HepG2 (cell line): ENCODE results near the gene KRTCAP2. TPM values are rescaled to one million over a fixed set of nuclear protein-coding genes. Genes with fewer than 3 reads are reported as not detected.

Experiments used
- ARID2 ChIP-seq: sonication (generic); formaldehyde crosslinking; IDR thresholded peaks from 2 replicates; pipeline ENCODE4 v1.8.1; 2022; ENCODE audit warnings: mild to moderate bottlenecking, missing genetic modification reagents, borderline replicate concordance
- CREM ChIP-seq, 2 experiments: sonication (generic) in 1 of 2; formaldehyde crosslinking in 1 of 2; IDR thresholded peaks; 2 replicates each; pipeline versions ENCODE4 v1.4.0 to v1.6.1; 2016 to 2020; ENCODE audit warnings: antibody characterized with exemption in 1 of 2, mild to moderate bottlenecking in 1 of 2, missing genetic modification reagents in 1 of 2
- FLYWCH1 ChIP-seq: sonication (generic); formaldehyde crosslinking; IDR thresholded peaks from 2 replicates; pipeline ENCODE4 v1.8.1; 2023; ENCODE audit warnings: mild to moderate bottlenecking, missing genetic modification reagents
- HNF4G ChIP-seq, 2 experiments: sonication (generic) in 1 of 2; formaldehyde crosslinking in 1 of 2; IDR thresholded peaks; 2 replicates each; pipeline versions ENCODE4 v1.4.0 to v1.6.1; 2011 to 2020; ENCODE audit warnings: borderline replicate concordance in 2 of 2, low read depth in 2 of 2, mild to moderate bottlenecking in 2 of 2, low read length in 1 of 2, missing genetic modification reagents in 1 of 2, moderate library complexity in 1 of 2
- HOXA3 ChIP-seq: sonication (generic); formaldehyde crosslinking; IDR thresholded peaks from 2 replicates; pipeline ENCODE4 v1.5.0; 2020; ENCODE audit warnings: missing genetic modification reagents
- KDM2A ChIP-seq: sonication (generic); formaldehyde crosslinking; IDR thresholded peaks from 2 replicates; pipeline ENCODE4 v1.4.0; 2020; ENCODE audit warnings: low read depth, missing genetic modification reagents, borderline replicate concordance
- KLF16 ChIP-seq, 2 experiments: sonication (generic) in 1 of 2; formaldehyde crosslinking in 1 of 2; IDR thresholded peaks; 2 replicates each; pipeline versions ENCODE4 v1.6.1 to v1.8.0; 2016 to 2023; ENCODE audit warnings: missing genetic modification reagents in 2 of 2, missing compliant biosample characterization in 1 of 2
- MIER3 ChIP-seq: IDR thresholded peaks from 2 replicates; pipeline ENCODE4 v1.6.1; 2016; ENCODE audit warnings: missing compliant biosample characterization, borderline replicate concordance
- MYC ChIP-seq: sonication (generic); formaldehyde crosslinking; IDR thresholded peaks from 2 replicates; pipeline ENCODE4 v1.9.0; 2021; ENCODE audit warnings: missing genetic modification reagents, borderline replicate concordance
- NR3C1 ChIP-seq: sonication (generic); formaldehyde crosslinking; IDR thresholded peaks from 2 replicates; pipeline ENCODE4 v1.4.0; 2020; ENCODE audit warnings: missing genetic modification reagents
- POGZ ChIP-seq: sonication (generic); formaldehyde crosslinking; IDR thresholded peaks from 2 replicates; pipeline ENCODE4 v1.4.0; 2020; ENCODE audit warnings: mild to moderate bottlenecking, missing genetic modification reagents
- RARG ChIP-seq: sonication (generic); formaldehyde crosslinking; IDR thresholded peaks from 2 replicates; pipeline ENCODE4 v1.4.0; 2020; ENCODE audit warnings: low read depth, mild to moderate bottlenecking, missing genetic modification reagents
- REXO4 ChIP-seq: sonication (generic); formaldehyde crosslinking; IDR thresholded peaks from 2 replicates; pipeline ENCODE4 v1.8.0; 2022; ENCODE audit warnings: missing genetic modification reagents, mild to moderate bottlenecking, borderline replicate concordance
- SCMH1 ChIP-seq: sonication (generic); formaldehyde crosslinking; IDR thresholded peaks from 2 replicates; pipeline ENCODE4 v1.9.0; 2021; ENCODE audit warnings: missing genetic modification reagents, mild to moderate bottlenecking, borderline replicate concordance
- SETDB1 ChIP-seq: sonication (generic); formaldehyde crosslinking; IDR thresholded peaks from 2 replicates; pipeline ENCODE4 v1.5.1; 2020; ENCODE audit warnings: missing genetic modification reagents, mild to moderate bottlenecking, borderline replicate concordance
- SRSF4 ChIP-seq: fragments of 200-400 bp; formaldehyde crosslinking; IDR thresholded peaks from one replicate; pipeline ENCODE4 v1.6.1; 2018; ENCODE audit warnings: mild to moderate bottlenecking, low read depth, low read length, moderate library complexity; ENCODE audit not compliant: poor library complexity, severe bottlenecking
- ZNF160 ChIP-seq: sonication (generic); formaldehyde crosslinking; IDR thresholded peaks from 2 replicates; pipeline ENCODE4 v1.8.0; 2022; ENCODE audit warnings: mild to moderate bottlenecking, inconsistent platforms, missing genetic modification reagents
- ZNF232 ChIP-seq: sonication (generic); formaldehyde crosslinking; IDR thresholded peaks from 2 replicates; pipeline ENCODE4 v1.4.0; 2020; ENCODE audit warnings: missing genetic modification reagents, borderline replicate concordance
- ZNF260 ChIP-seq: sonication (generic); formaldehyde crosslinking; IDR thresholded peaks from 2 replicates; pipeline ENCODE4 v1.4.0; 2020; ENCODE audit warnings: missing genetic modification reagents, low read depth, mild to moderate bottlenecking, borderline replicate concordance
- ZNF335 ChIP-seq: sonication (generic); formaldehyde crosslinking; IDR thresholded peaks from 2 replicates; pipeline ENCODE4 v1.4.0; 2020; ENCODE audit warnings: missing genetic modification reagents
- ZNF605 ChIP-seq: sonication (generic); formaldehyde crosslinking; IDR thresholded peaks from 2 replicates; pipeline ENCODE4 v1.8.0; 2022; ENCODE audit warnings: mild to moderate bottlenecking, missing genetic modification reagents
- ZNF713 ChIP-seq: sonication (generic); formaldehyde crosslinking; IDR thresholded peaks from 2 replicates; pipeline ENCODE4 v1.4.0; 2020; ENCODE audit warnings: mild to moderate bottlenecking, missing genetic modification reagents
- ZNF879 ChIP-seq: sonication (generic); formaldehyde crosslinking; IDR thresholded peaks from 2 replicates; pipeline ENCODE4 v1.8.1; 2023; ENCODE audit warnings: missing genetic modification reagents
- polyA plus RNA-seq, 8 experiments: library from polyadenylated mRNA; depleted of rRNA in 3 of 8; stranded (reverse) in 7 of 8; unstranded in 1 of 8; fragments of >200 nt; fragmentation: Illumina TruSeq in 4 of 8; extraction: Trizol in 4 of 8; gene quantifications; 2 replicates each; pipeline versions ENCODE4 v1.2.1 to v1.2.3, GENCODE V29; 2011 to 2016; ENCODE audit warnings: low read depth in 4 of 8, missing spikeins in 1 of 8, mixed read lengths in 1 of 8; ENCODE audit not compliant: insufficient read depth in 1 of 8
- total RNA-seq, 5 experiments: library from RNA; depleted of rRNA; stranded (reverse); fragments of >200 nt; fragmentation: Illumina TruSeq; extraction: Trizol; gene quantifications; 2 replicates each; pipeline ENCODE4 v1.2.3, GENCODE V29; 2016; ENCODE audit warnings: low read depth in 1 of 5
- TF ChIP-seq, protein P1 (sequence below): IDR thresholded peaks from 2 replicates; pipeline ENCODE4 v1.6.1; 2016; ENCODE audit warnings: low read depth
- TF ChIP-seq, protein P2 (sequence below): sonication (generic); formaldehyde crosslinking; conservative IDR thresholded peaks from 2 replicates; pipeline ENCODE4 v1.8.1; 2023; ENCODE audit warnings: missing genetic modification reagents
- TF ChIP-seq, protein P3 (sequence below): sonication (generic); formaldehyde crosslinking; IDR thresholded peaks from 2 replicates; pipeline ENCODE4 v1.5.0; 2020; ENCODE audit warnings: missing genetic modification reagents

The KRTCAP2 gene
- total and polyA plus RNA-seq, 2 of the 13 experiments (the other 11 are each of a cell fraction or from before 2014, with no cell fraction given) = 77.3 to 79.4 TPM

DNA sequence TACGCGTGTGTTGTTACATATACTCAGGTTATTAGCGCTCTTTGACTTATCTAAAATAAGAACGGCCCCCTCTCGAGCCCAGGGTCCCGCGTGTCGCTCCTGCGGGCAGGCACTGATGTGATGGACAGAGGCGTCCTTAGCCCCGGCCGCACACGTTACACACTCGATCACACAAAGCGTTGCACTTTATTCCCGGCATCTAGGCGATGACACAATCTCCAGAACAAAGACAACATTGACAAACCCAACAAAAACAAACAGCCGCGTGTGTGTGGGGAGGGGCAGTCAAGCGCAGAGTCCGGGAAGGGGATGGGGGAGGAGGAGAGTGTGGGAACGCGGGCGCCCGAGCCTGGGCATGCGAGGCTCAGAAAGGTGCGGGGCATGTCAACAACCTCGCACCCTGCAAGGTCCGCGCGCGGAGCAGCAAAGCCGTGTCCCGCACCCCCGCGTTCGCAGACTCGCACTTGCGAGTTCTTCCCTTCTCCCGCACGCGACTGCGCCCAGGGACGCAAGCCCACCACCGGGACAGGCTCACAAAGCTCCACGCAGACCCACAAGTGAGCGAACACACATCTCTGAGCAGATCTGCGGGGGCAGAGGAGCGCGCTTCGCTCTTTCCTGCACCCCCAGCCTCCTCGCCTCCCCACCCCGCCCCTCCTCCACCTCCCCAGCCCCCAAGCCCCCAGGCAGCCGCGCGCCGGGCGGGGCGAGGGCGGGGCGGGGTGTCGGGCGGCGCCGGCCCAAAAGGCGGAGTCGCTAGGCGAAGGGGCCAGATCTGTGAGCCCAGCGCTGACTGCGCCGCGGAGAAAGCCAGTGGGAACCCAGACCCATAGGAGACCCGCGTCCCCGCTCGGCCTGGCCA, 45.8 kb downstream of the KRTCAP2 start, which contains the start of gene EFNA1 (continued):
- TF ChIP-seq SCMH1 (CRISPR knock-in tag) = no peak
- TF ChIP-seq KLF16 (CRISPR knock-in tag; IDR thresholded peaks at IDR 0.05) = peak in 1 of 2 experiments; percentile 82; a peak in 2 of 4 replicates
- TF ChIP-seq RARG (CRISPR knock-in tag) = no peak
- TF ChIP-seq KDM2A (CRISPR knock-in tag) = peak; percentile 45; the same call in 1 of the 2 replicates
- TF ChIP-seq SRSF4 = no peak
- TF ChIP-seq ARID2 (CRISPR knock-in tag) = peak; percentile 76; the same call in 1 of the 2 replicates
- TF ChIP-seq CREM (IDR thresholded peaks at IDR 0.05) = peak; percentile 94
- no peak for TF ChIP-seq CREM (CRISPR knock-in tag; IDR thresholded peaks at IDR 0.05)
- TF ChIP-seq HNF4G (IDR thresholded peaks at IDR 0.05; ENCODE audit: borderline replicate concordance, low read depth, low read length) = peak; percentile 97
- TF ChIP-seq HNF4G (CRISPR knock-in tag; IDR thresholded peaks at IDR 0.05; ENCODE audit: borderline replicate concordance, low read depth) = peak; percentile 93
- TF ChIP-seq ZNF879 (CRISPR knock-in tag) = 0 out of 2 replicates have a peak, but pooled peaks have one; percentile 41
- TF ChIP-seq ZNF232 (CRISPR knock-in tag) = no peak
- TF ChIP-seq POGZ (CRISPR knock-in tag) = peak; percentile 20; the same call in 1 of the 2 replicates
- TF ChIP-seq ZNF713 (CRISPR knock-in tag) = no peak
- TF ChIP-seq MIER3 (CRISPR knock-in tag) = peak; percentile 88
- TF ChIP-seq, protein P1, sequence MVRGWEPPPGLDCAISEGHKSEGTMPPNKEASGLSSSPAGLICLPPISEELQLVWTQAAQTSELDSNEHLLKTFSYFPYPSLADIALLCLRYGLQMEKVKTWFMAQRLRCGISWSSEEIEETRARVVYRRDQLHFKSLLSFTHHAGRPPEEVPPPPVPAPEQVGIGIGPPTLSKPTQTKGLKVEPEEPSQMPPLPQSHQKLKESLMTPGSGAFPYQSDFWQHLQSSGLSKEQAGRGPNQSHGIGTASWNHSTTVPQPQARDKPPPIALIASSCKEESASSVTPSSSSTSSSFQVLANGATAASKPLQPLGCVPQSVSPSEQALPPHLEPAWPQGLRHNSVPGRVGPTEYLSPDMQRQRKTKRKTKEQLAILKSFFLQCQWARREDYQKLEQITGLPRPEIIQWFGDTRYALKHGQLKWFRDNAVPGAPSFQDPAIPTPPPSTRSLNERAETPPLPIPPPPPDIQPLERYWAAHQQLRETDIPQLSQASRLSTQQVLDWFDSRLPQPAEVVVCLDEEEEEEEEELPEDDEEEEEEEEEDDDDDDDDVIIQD (CRISPR knock-in tag) = peak; percentile 74; the same call in 1 of the 2 replicates
- no peak for TF ChIP-seq ZNF260 (CRISPR knock-in tag)
- peak; percentile 45; the same call in 1 of the 2 replicates for TF ChIP-seq ZNF335 (CRISPR knock-in tag)
- peak; percentile 24; the same call in 1 of the 2 replicates for TF ChIP-seq ZNF605 (CRISPR knock-in tag)
- TF ChIP-seq HOXA3 (CRISPR knock-in tag) = peak; percentile 79
- TF ChIP-seq NR3C1 (CRISPR knock-in tag) = no peak
- TF ChIP-seq, protein P2, sequence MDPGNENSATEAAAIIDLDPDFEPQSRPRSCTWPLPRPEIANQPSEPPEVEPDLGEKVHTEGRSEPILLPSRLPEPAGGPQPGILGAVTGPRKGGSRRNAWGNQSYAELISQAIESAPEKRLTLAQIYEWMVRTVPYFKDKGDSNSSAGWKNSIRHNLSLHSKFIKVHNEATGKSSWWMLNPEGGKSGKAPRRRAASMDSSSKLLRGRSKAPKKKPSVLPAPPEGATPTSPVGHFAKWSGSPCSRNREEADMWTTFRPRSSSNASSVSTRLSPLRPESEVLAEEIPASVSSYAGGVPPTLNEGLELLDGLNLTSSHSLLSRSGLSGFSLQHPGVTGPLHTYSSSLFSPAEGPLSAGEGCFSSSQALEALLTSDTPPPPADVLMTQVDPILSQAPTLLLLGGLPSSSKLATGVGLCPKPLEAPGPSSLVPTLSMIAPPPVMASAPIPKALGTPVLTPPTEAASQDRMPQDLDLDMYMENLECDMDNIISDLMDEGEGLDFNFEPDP = no peak
- TF ChIP-seq SETDB1 = no peak
- TF ChIP-seq REXO4 = no peak
- TF ChIP-seq, protein P3, sequence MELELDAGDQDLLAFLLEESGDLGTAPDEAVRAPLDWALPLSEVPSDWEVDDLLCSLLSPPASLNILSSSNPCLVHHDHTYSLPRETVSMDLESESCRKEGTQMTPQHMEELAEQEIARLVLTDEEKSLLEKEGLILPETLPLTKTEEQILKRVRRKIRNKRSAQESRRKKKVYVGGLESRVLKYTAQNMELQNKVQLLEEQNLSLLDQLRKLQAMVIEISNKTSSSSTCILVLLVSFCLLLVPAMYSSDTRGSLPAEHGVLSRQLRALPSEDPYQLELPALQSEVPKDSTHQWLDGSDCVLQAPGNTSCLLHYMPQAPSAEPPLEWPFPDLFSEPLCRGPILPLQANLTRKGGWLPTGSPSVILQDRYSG (CRISPR knock-in tag) = no peak
- TF ChIP-seq FLYWCH1 = no peak
- peak; percentile 91 for TF ChIP-seq MYC
- TF ChIP-seq ZNF160 = no peak
